Lower leg skin (tissue), 3 donors: ENCODE measurements around the gene PLA2G4A.

Experiments used
- POLR2A ChIP-seq, 2 donors: fragments of 450-650 bp; IDR thresholded peaks; one replicate each; pipeline ENCODE4 v1.6.1; 2016 to 2017; ENCODE audit warnings: antibody characterized with exemption in 2 of 2, mild to moderate bottlenecking in 1 of 2, moderate library complexity in 1 of 2
- TF ChIP-seq, protein P1 (sequence below), 3 donors: fragments of 450-650 bp; IDR thresholded peaks; one replicate each; pipeline ENCODE4 v1.5.1; 2016; ENCODE audit warnings: antibody characterized with exemption in 3 of 3, mild to moderate bottlenecking in 3 of 3, moderate library complexity in 2 of 3

DNA sequence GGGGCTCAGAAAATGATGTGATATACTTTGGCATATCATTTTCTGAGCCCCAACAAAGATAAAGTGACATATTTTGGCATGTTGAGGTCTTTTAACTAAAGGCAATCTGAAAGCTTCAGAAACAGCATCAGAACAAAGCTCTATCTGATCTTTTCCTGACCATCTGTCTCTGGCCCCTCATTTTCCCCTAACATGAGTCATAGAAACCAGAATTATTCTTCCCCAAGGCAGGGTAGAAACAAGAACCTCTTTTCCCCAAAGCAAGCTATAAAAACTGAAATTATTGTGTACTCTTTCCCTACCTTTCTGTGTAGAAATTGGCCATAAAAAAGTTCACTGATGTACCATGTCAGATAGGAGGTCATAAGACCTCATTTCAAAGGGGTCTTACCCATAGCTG lies 48.7 kb upstream of the PLA2G4A start:
- TF ChIP-seq, protein P1, sequence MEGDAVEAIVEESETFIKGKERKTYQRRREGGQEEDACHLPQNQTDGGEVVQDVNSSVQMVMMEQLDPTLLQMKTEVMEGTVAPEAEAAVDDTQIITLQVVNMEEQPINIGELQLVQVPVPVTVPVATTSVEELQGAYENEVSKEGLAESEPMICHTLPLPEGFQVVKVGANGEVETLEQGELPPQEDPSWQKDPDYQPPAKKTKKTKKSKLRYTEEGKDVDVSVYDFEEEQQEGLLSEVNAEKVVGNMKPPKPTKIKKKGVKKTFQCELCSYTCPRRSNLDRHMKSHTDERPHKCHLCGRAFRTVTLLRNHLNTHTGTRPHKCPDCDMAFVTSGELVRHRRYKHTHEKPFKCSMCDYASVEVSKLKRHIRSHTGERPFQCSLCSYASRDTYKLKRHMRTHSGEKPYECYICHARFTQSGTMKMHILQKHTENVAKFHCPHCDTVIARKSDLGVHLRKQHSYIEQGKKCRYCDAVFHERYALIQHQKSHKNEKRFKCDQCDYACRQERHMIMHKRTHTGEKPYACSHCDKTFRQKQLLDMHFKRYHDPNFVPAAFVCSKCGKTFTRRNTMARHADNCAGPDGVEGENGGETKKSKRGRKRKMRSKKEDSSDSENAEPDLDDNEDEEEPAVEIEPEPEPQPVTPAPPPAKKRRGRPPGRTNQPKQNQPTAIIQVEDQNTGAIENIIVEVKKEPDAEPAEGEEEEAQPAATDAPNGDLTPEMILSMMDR (IDR thresholded peaks at IDR 0.05) = no peak
- no peak for TF ChIP-seq POLR2A (IDR thresholded peaks at IDR 0.05)
